Fibroblast of skin of right quadriceps (primary cell): ENCODE measurements around the gene LRRC25.
A peak's percentile ranks its signal among the peaks of the same experiment; 100 is the strongest.

Experiments
- DNase-seq: peaks from one replicate; pipeline ENCODE4 v3.0.0-alpha.2; 2013

The LRRC25 gene

GRCh38 chr19:18435842-18436670 lies 38.6 kb upstream of the LRRC25 start:
- DNase-seq, result no peak

- DNase-seq, result no peak
Observed at GRCh38 chr19:18435178-18435841, 37.9 kb upstream of the LRRC25 start.

DNA sequence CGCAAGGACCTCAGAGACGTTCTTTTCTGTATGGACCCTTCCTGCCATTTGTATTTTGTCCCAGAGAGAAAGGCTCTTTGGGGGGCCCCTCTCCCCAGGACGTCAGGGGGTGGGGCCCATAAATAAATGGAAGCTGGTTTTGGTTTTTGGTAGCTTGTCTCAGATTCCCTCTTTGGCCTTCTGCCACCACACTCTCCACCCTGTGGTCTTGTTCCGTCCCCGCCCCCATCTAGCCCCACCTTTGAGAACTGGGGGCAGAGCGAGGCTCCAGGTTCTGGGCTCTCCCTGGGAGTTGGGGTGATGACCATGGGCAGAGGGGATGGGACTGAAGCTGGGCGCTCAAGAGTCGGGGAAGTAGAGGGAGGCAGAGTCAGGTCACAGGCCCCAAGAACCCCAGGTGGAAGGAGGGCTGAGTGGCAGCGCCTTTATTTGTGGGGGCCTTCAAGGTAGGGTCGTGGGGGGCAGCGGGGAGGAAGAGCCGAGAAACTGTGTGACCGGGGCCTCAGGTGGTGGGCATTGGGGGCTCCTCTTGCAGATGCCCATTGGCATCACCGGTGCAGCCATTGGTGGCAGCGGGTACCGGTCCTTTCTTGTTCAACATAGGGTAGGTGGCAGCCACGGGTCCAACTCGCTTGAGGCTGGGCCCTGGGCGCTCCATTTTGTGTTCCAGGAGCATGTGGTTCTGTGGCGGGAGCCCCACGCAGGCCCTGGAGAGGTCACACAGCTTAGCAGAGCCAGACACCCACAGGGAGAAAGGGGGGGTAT lies 37.2 kb upstream of the LRRC25 start:
- DNase-seq, result no peak

DNA sequence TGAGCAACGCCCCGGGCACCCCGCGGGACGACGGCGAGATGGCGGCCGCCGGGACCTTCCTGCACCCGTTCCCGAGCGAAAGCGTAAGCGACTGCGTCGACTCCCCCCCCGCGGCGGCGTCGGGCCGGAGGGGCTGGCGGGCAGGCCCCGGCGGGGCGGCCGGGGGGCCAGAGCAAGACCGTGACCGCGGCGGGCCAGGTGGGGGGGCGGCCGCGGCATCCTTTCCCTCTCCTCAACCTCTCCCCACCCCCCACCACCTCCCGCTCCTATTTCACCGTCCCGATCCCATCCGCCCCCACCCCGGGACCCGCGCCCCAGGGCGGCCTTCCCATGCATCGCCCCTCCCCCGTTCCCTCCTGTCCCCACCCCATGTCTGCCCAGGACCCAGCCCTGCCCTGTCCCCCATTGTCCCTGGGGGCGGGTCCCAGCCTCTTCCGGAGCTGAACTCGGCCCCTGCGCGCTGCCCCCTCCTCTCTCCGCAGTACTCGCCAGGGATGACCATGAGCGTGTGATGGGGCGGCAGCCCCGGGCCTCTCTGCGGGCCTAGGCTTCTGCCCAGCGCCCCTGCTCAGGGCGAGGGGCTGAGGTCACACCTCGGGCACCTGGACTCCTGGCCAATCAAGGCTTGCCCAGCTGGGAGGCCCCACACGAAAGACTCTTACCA lies 36.4 kb upstream of the LRRC25 start:
- no peak for DNase-seq

GRCh38 chr19:18433015-18433691 lies 35.7 kb upstream of the LRRC25 start:
- no peak for DNase-seq

DNA sequence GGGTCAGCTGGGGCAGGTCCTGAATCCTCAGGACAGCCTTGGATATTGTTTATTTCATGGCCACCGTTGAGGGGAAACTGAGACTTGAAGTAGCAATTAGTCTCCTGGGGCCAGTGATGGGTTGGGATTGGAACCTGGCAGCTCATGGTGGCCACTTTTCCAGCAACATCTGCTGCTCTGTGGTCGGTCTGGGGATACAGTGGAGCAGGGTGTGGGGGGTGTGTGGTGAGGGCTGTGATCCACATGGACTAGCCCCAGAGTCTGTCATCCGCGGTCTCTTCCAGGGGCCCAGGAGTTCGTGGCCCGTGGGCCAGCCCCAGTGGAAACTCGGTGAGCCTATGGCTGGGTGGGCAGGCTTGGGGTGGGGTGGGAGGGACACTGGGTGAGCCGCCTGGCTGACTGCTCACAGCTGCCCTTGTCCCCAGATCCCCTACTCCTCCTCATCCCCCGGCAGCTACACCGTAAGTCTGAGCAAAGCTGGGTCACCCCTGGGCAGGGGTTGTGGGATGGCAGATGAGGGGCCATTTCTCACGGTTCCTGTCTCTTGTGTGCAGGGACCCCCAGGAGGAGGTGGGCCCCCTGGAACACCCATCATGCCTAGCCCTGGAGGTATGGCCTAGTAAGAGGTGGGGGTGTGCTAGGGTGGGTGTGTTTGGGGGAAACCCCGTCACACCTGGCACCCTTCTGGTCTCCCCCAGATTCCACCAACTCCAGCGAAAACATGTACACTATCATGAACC lies 35.0 kb upstream of the LRRC25 start:
- no peak for DNase-seq

- no peak for DNase-seq
Observed at GRCh38 chr19:18431351-18432197, 34.2 kb upstream of the LRRC25 start.

GRCh38 chr19:18430417-18431144 lies 33.2 kb upstream of the LRRC25 start:
- DNase-seq, result no peak

DNA sequence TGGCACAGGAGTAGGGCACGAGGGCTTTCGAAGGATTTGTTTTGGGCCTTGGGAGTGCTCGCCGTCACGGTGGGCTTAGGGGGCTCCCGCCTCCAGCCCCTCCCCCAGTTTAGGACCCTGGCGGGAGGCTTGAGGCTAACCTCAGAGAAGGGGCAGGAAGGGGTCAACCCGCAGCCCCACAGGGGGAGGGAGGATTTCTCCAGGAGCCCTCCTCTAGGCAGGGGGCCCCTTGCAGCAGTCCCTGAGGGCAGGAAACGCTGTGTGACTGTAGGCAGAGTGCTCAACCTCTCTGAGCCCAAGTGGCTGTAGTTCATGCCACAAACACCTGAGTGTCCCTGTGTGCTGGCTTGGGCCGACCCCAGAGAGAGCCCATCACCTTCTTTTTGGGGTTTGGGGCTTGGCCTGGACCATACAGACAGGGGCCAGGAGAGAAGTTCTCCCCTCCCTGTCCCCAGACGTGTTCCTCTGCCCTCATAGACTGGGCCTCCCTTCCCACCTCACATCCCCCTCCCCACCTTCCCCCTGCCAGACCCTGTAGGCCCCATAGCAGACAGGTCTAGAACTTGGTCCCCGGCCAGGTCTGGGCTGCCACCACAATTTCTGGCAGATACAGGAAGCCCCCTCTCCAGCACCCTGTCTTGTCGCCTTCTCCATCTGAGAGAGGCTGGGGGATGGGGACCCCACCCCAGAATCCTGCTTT lies 32.4 kb upstream of the LRRC25 start:
- DNase-seq, result no peak

GRCh38 chr19:18428787-18429674 lies 31.6 kb upstream of the LRRC25 start:
- DNase-seq, result peak; percentile 92

GRCh38 chr19:18428173-18428786 lies 30.9 kb upstream of the LRRC25 start:
- no peak for DNase-seq

DNA sequence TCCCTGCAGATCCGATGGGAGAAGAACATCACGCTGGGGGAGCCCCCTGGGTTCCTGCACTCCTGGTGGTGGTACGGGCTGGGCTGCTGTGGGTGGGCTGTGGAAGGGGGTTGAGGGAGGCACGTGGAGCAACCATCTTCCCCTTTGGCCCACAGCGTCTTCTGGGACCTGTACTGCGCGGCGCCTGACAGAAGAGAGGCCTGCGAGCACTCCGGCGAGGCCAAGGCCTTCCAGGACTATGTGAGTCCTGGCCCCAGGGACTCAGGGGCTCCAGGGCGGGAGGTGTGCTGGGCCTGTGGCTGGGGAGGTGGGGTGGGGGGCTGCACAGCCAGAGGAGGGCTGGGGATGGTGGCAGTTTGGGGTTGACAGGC lies 30.3 kb upstream of the LRRC25 start:
- DNase-seq, result no peak

GRCh38 chr19:18427080-18427742 lies 29.8 kb upstream of the LRRC25 start:
- no peak for DNase-seq

DNA sequence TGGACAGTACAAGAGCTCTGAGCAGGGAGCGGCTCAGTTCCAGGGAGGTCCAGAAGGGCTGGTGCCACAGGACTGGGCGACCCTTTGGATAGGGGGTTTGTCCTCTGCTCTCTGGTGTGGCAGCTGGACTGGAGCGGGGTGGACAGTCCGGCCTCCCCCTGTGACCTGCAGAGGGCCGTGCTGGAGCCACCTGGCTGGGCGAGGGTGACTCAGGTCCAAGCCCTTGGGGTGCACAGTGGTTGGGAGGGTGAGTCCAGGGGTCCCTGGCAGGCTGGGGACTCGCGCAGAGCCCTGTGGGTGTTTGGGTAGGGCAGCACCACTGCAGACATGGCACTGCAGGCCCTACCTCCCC lies 29.0 kb upstream of the LRRC25 start:
- DNase-seq, result no peak

DNA sequence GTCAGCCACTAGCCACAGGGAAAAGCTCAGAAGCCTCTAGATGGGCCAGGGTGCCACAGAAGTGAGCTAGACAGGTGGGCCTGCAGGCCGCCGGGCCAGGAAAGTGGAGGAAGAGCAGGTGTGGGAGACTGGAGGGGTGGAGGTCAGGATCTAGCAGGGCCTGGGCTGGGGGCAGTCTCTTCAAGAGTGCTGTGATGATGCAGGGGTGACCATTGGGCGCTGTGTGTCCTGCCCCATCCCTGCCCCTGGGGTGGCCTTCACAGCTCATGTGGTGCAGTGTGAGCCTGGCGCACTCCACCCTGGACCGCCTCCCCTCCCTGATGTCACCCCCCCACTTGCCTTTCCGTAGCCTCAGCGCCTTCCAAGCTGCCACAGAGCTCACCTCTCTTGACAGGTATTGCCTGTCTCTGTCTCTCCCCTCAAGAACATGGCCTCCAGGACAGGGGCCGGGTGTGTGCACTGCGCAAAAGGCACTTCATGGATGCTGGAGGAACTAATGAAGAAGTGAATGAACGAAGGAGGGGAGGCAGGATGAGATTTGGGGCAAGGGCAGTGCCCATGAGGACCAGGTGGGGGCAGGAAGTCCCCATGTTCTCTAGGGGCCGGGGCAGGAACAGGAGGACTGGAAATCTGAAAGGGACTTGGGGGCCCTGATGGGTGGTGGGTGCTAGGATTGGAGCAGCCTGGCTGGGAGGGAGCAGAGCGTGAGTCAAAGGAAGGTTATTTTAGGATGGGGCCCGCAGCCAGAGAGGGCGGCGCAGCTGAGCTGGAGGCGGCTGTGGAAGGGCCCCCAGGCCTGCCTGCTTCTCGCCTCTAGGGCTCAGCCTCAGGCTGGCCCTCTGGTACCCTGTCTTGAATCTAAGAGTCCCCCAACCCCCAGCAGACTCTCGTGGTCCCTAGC lies 28.3 kb upstream of the LRRC25 start:
- peak; percentile 72 for DNase-seq

- no peak for DNase-seq
Observed at GRCh38 chr19:18424890-18425514, 27.6 kb upstream of the LRRC25 start.
